Transverse colon (tissue), 4 donors: ENCODE data around the gene RHOT2.

Experiments
- EP300 ChIP-seq: sonication (generic); formaldehyde crosslinking; IDR thresholded peaks from one replicate; pipeline ENCODE4 v1.6.1; 2017; ENCODE audit warnings: antibody characterized with exemption, low read depth
- POLR2A ChIP-seq: fragments of 450-650 bp; IDR thresholded peaks from one replicate; pipeline ENCODE4 v1.6.1; 2016; ENCODE audit warnings: antibody characterized with exemption, mild to moderate bottlenecking, moderate library complexity
- POLR2AphosphoS5 ChIP-seq, 3 donors: sonication (generic); formaldehyde crosslinking; IDR thresholded peaks; one replicate each; pipeline ENCODE4 v1.6.1; 2016; ENCODE audit warnings: antibody characterized with exemption in 3 of 3
- TF ChIP-seq, protein P1 (sequence below), 5 experiments: fragments of 200-600 bp in 3 of 5; fragments of 450-650 bp in 2 of 5; sonication (generic) in 3 of 5; IDR thresholded peaks; 1 replicate in 2 of 5; 2 replicates in 3 of 5; pipeline ENCODE4 v1.5.1; 2016 to 2017; ENCODE audit warnings: antibody characterized with exemption in 5 of 5, inconsistent platforms in 3 of 5, mild to moderate bottlenecking in 2 of 5, moderate library complexity in 1 of 5

DNA sequence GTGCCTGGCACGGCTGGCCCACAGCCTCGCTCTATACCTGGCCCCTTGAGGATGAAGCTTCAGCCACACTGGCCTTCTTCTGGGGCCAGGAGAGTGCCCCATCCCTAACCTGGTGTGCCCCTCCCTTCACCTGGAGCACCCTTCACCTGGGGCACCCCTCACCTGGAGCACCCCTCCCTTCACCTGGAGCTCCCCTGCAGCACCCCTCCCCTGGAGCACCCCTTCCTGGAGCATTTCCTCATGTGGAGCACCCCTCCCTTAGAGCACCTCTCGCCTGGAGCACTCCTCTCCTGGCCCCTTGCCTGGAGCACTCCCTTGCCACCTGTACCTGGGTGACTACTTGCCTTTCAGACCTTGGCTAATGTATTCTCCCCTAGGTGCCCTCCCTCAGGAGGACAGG lies 40.1 kb downstream of the RHOT2 start:
- TF ChIP-seq POLR2A (no peak), POLR2AphosphoS5 (IDR thresholded peaks at IDR 0.05) (no peak), EP300 (no peak)
- TF ChIP-seq, protein P1, sequence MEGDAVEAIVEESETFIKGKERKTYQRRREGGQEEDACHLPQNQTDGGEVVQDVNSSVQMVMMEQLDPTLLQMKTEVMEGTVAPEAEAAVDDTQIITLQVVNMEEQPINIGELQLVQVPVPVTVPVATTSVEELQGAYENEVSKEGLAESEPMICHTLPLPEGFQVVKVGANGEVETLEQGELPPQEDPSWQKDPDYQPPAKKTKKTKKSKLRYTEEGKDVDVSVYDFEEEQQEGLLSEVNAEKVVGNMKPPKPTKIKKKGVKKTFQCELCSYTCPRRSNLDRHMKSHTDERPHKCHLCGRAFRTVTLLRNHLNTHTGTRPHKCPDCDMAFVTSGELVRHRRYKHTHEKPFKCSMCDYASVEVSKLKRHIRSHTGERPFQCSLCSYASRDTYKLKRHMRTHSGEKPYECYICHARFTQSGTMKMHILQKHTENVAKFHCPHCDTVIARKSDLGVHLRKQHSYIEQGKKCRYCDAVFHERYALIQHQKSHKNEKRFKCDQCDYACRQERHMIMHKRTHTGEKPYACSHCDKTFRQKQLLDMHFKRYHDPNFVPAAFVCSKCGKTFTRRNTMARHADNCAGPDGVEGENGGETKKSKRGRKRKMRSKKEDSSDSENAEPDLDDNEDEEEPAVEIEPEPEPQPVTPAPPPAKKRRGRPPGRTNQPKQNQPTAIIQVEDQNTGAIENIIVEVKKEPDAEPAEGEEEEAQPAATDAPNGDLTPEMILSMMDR (IDR thresholded peaks at IDR 0.05): no peak
